Loucy (cell line): ENCODE data around the gene DUSP19.

ENCODE experiments used
- H2AFZ ChIP-seq: fragments of 200-600 bp; sonication (generic); 2 replicates; pipeline ENCODE4 v1.6.0; 2016; ENCODE audit warnings: antibody characterized with exemption, mild to moderate bottlenecking, low read length, moderate library complexity
- H3F3A ChIP-seq: fragments of 200-600 bp; 2 replicates; pipeline ENCODE4 v1.6.0; 2016; ENCODE audit warnings: antibody characterized with exemption, low read depth, mild to moderate bottlenecking
- H3K27me3 ChIP-seq: fragments of 200-600 bp; sonication (generic); 2 replicates; pipeline ENCODE4 v1.6.1; 2014; ENCODE audit warnings: low read length, mild to moderate bottlenecking; ENCODE audit not compliant: insufficient read depth, poor library complexity, severe bottlenecking
- H3K36me3 ChIP-seq: fragments of 200-600 bp; sonication (generic); 2 replicates; pipeline ENCODE4 v1.6.1; 2016; ENCODE audit warnings: low read length; ENCODE audit not compliant: insufficient read depth
- H3K4me1 ChIP-seq: fragments of 200-600 bp; sonication (generic); 2 replicates; pipeline ENCODE4 v1.5.1; 2014; ENCODE audit warnings: low read length, mild to moderate bottlenecking; ENCODE audit not compliant: insufficient read depth, poor library complexity, severe bottlenecking
- H3K4me2 ChIP-seq: fragments of 200-600 bp; sonication (generic); 2 replicates; pipeline ENCODE4 v1.6.0; 2014; ENCODE audit warnings: antibody characterized with exemption, low read length, low read depth, mild to moderate bottlenecking; ENCODE audit not compliant: poor library complexity, severe bottlenecking
- H3K4me3 ChIP-seq: fragments of 200-600 bp; sonication (generic); 2 replicates; pipeline ENCODE4 v1.5.1; 2014; ENCODE audit warnings: low read length, mild to moderate bottlenecking, mixed read lengths; ENCODE audit not compliant: poor library complexity, severe bottlenecking
- H3K79me2 ChIP-seq: fragments of 200-600 bp; sonication (generic); 2 replicates; pipeline ENCODE4 v1.6.1; 2014; ENCODE audit warnings: low read length; ENCODE audit not compliant: insufficient read depth
- H3K9ac ChIP-seq: fragments of 200-600 bp; sonication (generic); 2 replicates; pipeline ENCODE4 v1.6.0; 2014; ENCODE audit warnings: mild to moderate bottlenecking, low read depth, low read length, moderate library complexity; ENCODE audit not compliant: poor library complexity, severe bottlenecking
- H3K9me2 ChIP-seq: fragments of 200-600 bp; sonication (generic); replicated peaks from 2 replicates; pipeline ENCODE4 v1.6.1; 2016; ENCODE audit warnings: low read depth, low read length, mixed read lengths
- H3K9me3 ChIP-seq: fragments of 200-600 bp; sonication (generic); 2 replicates; pipeline ENCODE4 v1.6.1; 2014; ENCODE audit warnings: mild to moderate bottlenecking, antibody characterized with exemption, low read length, low read depth; ENCODE audit not compliant: insufficient read depth
- H4K20me1 ChIP-seq: fragments of 200-600 bp; sonication (generic); 2 replicates; pipeline ENCODE4 v1.6.0; 2014; ENCODE audit warnings: antibody characterized with exemption, low read length, mild to moderate bottlenecking; ENCODE audit not compliant: insufficient read depth, poor library complexity, severe bottlenecking
- EZH2phosphoT487 ChIP-seq: fragments of 200-600 bp; IDR thresholded peaks from 2 replicates; pipeline ENCODE4 v1.6.1; 2018; ENCODE audit warnings: antibody characterized with exemption, mild to moderate bottlenecking, moderate library complexity, borderline replicate concordance
- TF ChIP-seq, protein P1 (sequence below): fragments of 200-600 bp; sonication (generic); conservative IDR thresholded peaks from 2 replicates; pipeline ENCODE4 v1.5.1; 2014; ENCODE audit warnings: mild to moderate bottlenecking, antibody characterized with exemption, low read length

Gene DUSP19

DNA sequence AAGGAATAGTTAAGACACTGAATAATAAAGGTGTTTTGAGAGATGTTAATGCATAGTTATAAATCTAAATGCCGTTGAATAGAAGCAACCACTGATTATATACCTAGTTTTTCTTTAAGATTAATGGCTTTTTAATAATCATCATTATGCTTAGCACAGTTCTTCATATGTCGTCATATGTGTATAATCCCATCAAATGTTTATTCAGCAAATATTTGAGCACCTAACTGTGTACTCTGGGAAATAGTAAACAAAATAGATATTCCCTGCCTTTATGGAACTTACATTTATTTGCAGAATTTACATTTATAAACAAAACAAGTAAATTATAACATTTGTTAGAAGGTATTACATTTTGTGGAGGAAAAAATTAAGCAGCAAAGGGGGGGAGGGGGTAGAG is 55.5 kb downstream of the DUSP19 start:
- no peaks in the 10 kb centered on the region for H3K27me3 ChIP-seq
- no peaks in the 10 kb centered on the region for H3K9me2 ChIP-seq
- no peaks in the 10 kb centered on the region for H3F3A ChIP-seq
- no peaks in the 10 kb centered on the region for H3K9me3 ChIP-seq
- H3K9ac ChIP-seq = no peak overlapping the region
- peaks cover 25% of the 10 kb centered on the region for H3K4me1 ChIP-seq
- H3K36me3 ChIP-seq = peaks cover 32% of the 10 kb centered on the region; the same call in 1 of the 2 replicates
- no peak overlapping the region for H3K4me3 ChIP-seq
- no peak for TF ChIP-seq EZH2phosphoT487
- TF ChIP-seq, protein P1, sequence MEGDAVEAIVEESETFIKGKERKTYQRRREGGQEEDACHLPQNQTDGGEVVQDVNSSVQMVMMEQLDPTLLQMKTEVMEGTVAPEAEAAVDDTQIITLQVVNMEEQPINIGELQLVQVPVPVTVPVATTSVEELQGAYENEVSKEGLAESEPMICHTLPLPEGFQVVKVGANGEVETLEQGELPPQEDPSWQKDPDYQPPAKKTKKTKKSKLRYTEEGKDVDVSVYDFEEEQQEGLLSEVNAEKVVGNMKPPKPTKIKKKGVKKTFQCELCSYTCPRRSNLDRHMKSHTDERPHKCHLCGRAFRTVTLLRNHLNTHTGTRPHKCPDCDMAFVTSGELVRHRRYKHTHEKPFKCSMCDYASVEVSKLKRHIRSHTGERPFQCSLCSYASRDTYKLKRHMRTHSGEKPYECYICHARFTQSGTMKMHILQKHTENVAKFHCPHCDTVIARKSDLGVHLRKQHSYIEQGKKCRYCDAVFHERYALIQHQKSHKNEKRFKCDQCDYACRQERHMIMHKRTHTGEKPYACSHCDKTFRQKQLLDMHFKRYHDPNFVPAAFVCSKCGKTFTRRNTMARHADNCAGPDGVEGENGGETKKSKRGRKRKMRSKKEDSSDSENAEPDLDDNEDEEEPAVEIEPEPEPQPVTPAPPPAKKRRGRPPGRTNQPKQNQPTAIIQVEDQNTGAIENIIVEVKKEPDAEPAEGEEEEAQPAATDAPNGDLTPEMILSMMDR = no peak
- no peak overlapping the region for H3K4me2 ChIP-seq
- H2AFZ ChIP-seq = no peak overlapping the region
- peaks cover 52% of the 10 kb centered on the region for H3K79me2 ChIP-seq
- H4K20me1 ChIP-seq = peaks cover 27% of the 10 kb centered on the region

DNA sequence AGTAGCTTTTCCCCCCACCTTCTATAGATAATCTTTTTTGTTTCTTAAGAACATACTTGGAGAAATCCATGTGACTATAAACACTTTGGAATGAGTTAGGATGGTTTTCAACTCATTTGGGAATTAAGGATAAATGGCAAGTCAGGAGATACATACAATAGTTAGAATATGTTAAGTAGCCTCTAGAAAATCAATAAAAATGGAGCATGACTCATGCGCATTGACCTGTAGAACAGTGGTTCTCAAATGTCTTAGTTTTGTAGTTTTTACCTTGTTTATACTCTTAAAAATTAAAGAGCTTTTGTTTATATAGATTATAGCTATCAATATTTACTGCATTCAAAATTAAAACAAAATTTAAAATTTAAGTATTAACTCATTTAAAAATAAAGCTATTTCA is 70.4 kb downstream of the DUSP19 start:
- Histone ChIP-seq H3K4me3 (no peak overlapping the region), H3K79me2 (peaks cover 67% of the 10 kb centered on the region), H3K9ac (no peak overlapping the region), H3K4me2 (no peak overlapping the region), H3K9me2 (no peaks in the 10 kb centered on the region), H2AFZ (no peak overlapping the region), H4K20me1 (peaks cover 3% of the 10 kb centered on the region), H3K36me3 (peaks cover 63% of the 10 kb centered on the region), H3K27me3 (no peaks in the 10 kb centered on the region), H3K9me3 (peaks cover 7% of the 10 kb centered on the region; the same call in 1 of the 2 replicates), H3F3A (no peaks in the 10 kb centered on the region), H3K4me1 (no peaks in the 10 kb centered on the region)
- TF ChIP-seq EZH2phosphoT487 = no peak
- TF ChIP-seq, protein P1 = no peak

DNA sequence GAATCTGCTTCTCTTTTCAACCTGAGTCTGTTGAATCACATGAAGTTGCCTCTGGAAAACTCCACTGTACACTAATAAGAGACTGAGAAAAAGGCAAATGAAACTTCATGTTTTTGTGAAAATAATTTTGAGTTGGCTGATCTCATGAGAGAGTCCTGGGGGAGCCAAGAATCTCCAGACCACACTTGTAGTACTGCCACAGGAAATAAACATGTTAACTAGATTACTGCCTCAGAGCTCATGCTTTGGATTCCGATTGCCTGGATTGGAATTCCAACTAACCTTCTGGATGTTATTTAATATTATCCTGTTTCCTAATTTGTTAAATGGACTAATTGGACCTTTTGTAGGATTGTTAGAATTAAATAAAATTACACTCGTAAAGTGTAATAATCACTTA is 70.9 kb downstream of the DUSP19 start:
- Histone ChIP-seq H3K79me2 (peaks cover 63% of the 10 kb centered on the region), H3K36me3 (peaks cover 63% of the 10 kb centered on the region)

More for the DNA sequence above, 70.9 kb downstream of the DUSP19 start:
- no peak overlapping the region for H2AFZ ChIP-seq
- H4K20me1 ChIP-seq = peaks cover 3% of the 10 kb centered on the region
- H3K4me2 ChIP-seq = no peak overlapping the region
- no peaks in the 10 kb centered on the region for H3K27me3 ChIP-seq
- H3K9ac ChIP-seq = no peak overlapping the region
- no peak overlapping the region for H3K4me3 ChIP-seq
- H3F3A ChIP-seq = no peaks in the 10 kb centered on the region
- TF ChIP-seq, protein P1 = no peak
- TF ChIP-seq EZH2phosphoT487 = no peak
- no peaks in the 10 kb centered on the region for H3K9me2 ChIP-seq
- H3K9me3 ChIP-seq = 0 out of 2 replicates have a peak, but pooled peaks cover 1% of the 10 kb centered on the region
- H3K4me1 ChIP-seq = no peaks in the 10 kb centered on the region
